Adipose tissue (tissue), 3 donors: ENCODE results near the gene KRTAP20-3. TPM values are rescaled to one million over a fixed set of nuclear protein-coding genes. Genes with fewer than 3 reads are reported as not detected.

ENCODE experiments used
- H3K27ac ChIP-seq: one replicate; pipeline ENCODE4 v1.5.1; 2013; ENCODE audit warnings: low read depth, low read length
- WGBS, 3 donors: extraction: QIAGEN DNeasy Blood & Tissue Kit; methylation state at CpG; one replicate each; pipeline ENCODE4 v1.1.7; 2013; 5-methylcytosine and 5-hydroxymethylcytosine counted together
- polyA plus RNA-seq, 3 donors: library from polyadenylated mRNA; stranded (reverse); fragments of 200-250 nt; gene quantifications; one replicate each; pipeline ENCODE4 v1.2.3, GENCODE V29; 2013
- donor health status: healthy with polysubstance abuse.
- donor health status: Bipolar disorder and iron deficiency.
- donor health status: healthy.

KRTAP20-3 gene
- polyA plus RNA-seq, 3 donors: not detected

GRCh38 chr21:30672985-30673650, 30.5 kb downstream of the KRTAP20-3 start:
- WGBS, 3 donors: 66 to 76% (median 72%) methylated on average over 2 of the region's 2 CpGs
- H3K27ac ChIP-seq: no peak overlapping the region

- WGBS, 3 donors: 76 to 83% (median 78%) methylated on average over 1 of the region's 1 CpG
- H3K27ac ChIP-seq: no peak overlapping the region
These were observed 31.6 kb downstream of the KRTAP20-3 start for GRCh38 chr21:30674312-30674711.

- no peak overlapping the region for H3K27ac ChIP-seq
These were observed 34.1 kb downstream of the KRTAP20-3 start for GRCh38 chr21:30676737-30677136.

- 33 to 51% (median 34%) methylated on average over 1 of the region's 1 CpG for WGBS, 3 donors
These were observed 37.9 kb downstream of the KRTAP20-3 start for GRCh38 chr21:30680586-30680985.

GRCh38 chr21:30684506-30684905, 41.8 kb downstream of the KRTAP20-3 start:
- H3K27ac ChIP-seq: no peak overlapping the region
- 72 to 77% (median 75%) methylated on average over 6 of the region's 6 CpGs for WGBS, 3 donors

More at GRCh38 chr21:30680586-30680985, 37.9 kb downstream of the KRTAP20-3 start:
- no peak overlapping the region for H3K27ac ChIP-seq

GRCh38 chr21:30689822-30690221, 47.2 kb downstream of the KRTAP20-3 start:
- 62 to 69% (median 62%) methylated on average over 7 of the region's 7 CpGs for WGBS, 3 donors
- H3K27ac ChIP-seq: no peak overlapping the region

Other genes with a start within 250 kb of the KRTAP20-3 start
- gene KRTAP13-1, start 246.8 kb upstream of the KRTAP20-3 start, polyA plus RNA-seq: not detected
- not detected for gene KRTAP13-3, start 216.9 kb upstream of the KRTAP20-3 start, polyA plus RNA-seq
- not detected for gene KRTAP13-4, start 212.6 kb upstream of the KRTAP20-3 start, polyA plus RNA-seq
- not detected for gene KRTAP15-1, start 202.6 kb upstream of the KRTAP20-3 start, polyA plus RNA-seq
- gene KRTAP19-1, start 162.5 kb upstream of the KRTAP20-3 start, polyA plus RNA-seq: not detected
- not detected for gene KRTAP19-2, start 155.4 kb upstream of the KRTAP20-3 start, polyA plus RNA-seq
- not detected for gene KRTAP19-3, start 150.9 kb upstream of the KRTAP20-3 start, polyA plus RNA-seq
- not detected for gene KRTAP19-4, start 145.7 kb upstream of the KRTAP20-3 start, polyA plus RNA-seq
- gene KRTAP19-5, start 140.7 kb upstream of the KRTAP20-3 start, polyA plus RNA-seq: not detected
- not detected for gene KRTAP19-6, start 101.0 kb upstream of the KRTAP20-3 start, polyA plus RNA-seq
- not detected for gene KRTAP19-7, start 81.5 kb upstream of the KRTAP20-3 start, polyA plus RNA-seq
- not detected for gene KRTAP22-2, start 52.5 kb upstream of the KRTAP20-3 start, polyA plus RNA-seq
- not detected for gene KRTAP6-3, start 50.4 kb upstream of the KRTAP20-3 start, polyA plus RNA-seq
- not detected for gene KRTAP6-2, start 44.0 kb upstream of the KRTAP20-3 start, polyA plus RNA-seq
- not detected for gene KRTAP22-1, start 41.8 kb upstream of the KRTAP20-3 start, polyA plus RNA-seq
- not detected for gene KRTAP6-1, start 28.9 kb upstream of the KRTAP20-3 start, polyA plus RNA-seq
- not detected for gene KRTAP20-1, start 26.4 kb upstream of the KRTAP20-3 start, polyA plus RNA-seq
- gene KRTAP20-4, start 22.2 kb upstream of the KRTAP20-3 start, polyA plus RNA-seq: not detected
- not detected for gene KRTAP20-2, start 7.7 kb upstream of the KRTAP20-3 start, polyA plus RNA-seq
- gene KRTAP21-3, start 75.9 kb downstream of the KRTAP20-3 start, polyA plus RNA-seq: not detected
- gene KRTAP21-2, start 104.4 kb downstream of the KRTAP20-3 start, polyA plus RNA-seq: not detected
- gene KRTAP21-1, start 112.6 kb downstream of the KRTAP20-3 start, polyA plus RNA-seq: not detected
- gene KRTAP8-1, start 170.4 kb downstream of the KRTAP20-3 start, polyA plus RNA-seq: not detected
- not detected for gene KRTAP7-1, start 186.9 kb downstream of the KRTAP20-3 start, polyA plus RNA-seq
- under 1 TPM in 1 of 3 donors, not detected in 2; 0.56 TPM for gene KRTAP11-1, start 238.7 kb downstream of the KRTAP20-3 start, polyA plus RNA-seq